ENCODE measurements around the gene SF3A1.

The SF3A1 gene

DNA sequence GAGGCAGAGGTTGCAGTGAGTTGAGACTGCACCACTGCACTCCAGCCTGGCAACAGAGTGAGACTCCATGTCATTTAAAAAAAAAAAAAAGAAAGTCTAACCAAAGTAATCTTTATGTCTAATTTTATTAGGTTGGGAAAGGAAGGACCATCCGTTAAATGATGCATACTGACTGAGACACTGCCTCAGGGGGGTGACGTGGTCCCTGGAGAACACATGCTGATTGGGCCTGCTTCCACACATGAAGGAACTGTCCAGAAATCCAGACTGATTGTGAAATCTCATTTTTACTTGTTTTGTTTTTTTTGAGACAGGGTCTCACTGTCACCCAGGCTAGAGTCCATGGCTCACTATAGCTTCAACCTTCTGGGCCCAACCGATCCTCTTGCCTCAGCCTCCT is 5.5 kb downstream of the SF3A1 start:
- TF ChIP-seq EZH2phosphoT487 (IDR thresholded peaks at IDR 0.05; ENCODE audit: low read length) (no peak), EZH2 (optimal IDR thresholded peaks at IDR 0.05; ENCODE audit: low read depth, low read length) (no peak), CTCF (IDR thresholded peaks at IDR 0.05; ENCODE audit: low read length) (no peak)
- Histone ChIP-seq H3K9me2 (replicated peaks; ENCODE audit: insufficient read depth, low read length) (no peaks in the 10 kb centered on the region), H3F3A (ENCODE audit: insufficient read depth, low read length) (no peaks in the 10 kb centered on the region), H3K4me2 (ENCODE audit: low read depth, low read length) (no peak overlapping the region), H3K27me3 (replicated peaks; ENCODE audit: insufficient read depth, low read length) (no peaks in the 10 kb centered on the region), H3K4me1 (ENCODE audit: low read length) (peaks cover 5% of the 10 kb centered on the region; the same call in 1 of the 2 replicates), H3K9ac (ENCODE audit: low read length) (no peak overlapping the region), H4K20me1 (ENCODE audit: insufficient read depth, low read length) (no peaks in the 10 kb centered on the region), H2AFZ (ENCODE audit: low read length) (no peak overlapping the region), H3K9me3 (replicated peaks; ENCODE audit: insufficient read depth, low read length) (no peaks in the 10 kb centered on the region), H3K4me3 (ENCODE audit: low read length) (no peak overlapping the region), H3K27ac (ENCODE audit: low read length) (no peak overlapping the region), H3K79me2 (ENCODE audit: low read length) (peaks cover 95% of the 10 kb centered on the region), H3K36me3 (replicated peaks; ENCODE audit: insufficient read depth, low read length) (peaks cover 14% of the 10 kb centered on the region)
- DNase-seq: no peak

DNA sequence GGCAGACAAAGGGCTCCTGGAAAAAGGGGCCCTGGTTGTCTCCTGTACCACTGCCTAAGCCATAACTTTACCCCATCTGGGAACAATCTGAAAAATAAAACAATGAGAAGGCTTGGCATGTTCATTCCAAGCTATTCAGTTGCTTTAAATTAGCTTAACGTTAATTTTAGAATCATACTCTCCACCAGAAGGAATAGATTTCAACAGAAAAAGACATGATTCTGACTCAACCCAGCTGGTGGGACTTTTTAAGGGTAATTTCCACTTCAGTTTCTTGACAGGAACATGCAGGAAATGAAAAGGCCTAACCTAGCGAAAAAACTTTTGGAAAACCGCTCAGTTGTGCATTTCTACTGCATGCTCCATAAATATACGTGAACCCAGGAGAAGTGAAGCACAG is 7.9 kb downstream of the SF3A1 start:
- Histone ChIP-seq H2AFZ (ENCODE audit: low read length) (no peak overlapping the region), H3F3A (ENCODE audit: insufficient read depth, low read length) (no peaks in the 10 kb centered on the region), H3K27me3 (replicated peaks; ENCODE audit: insufficient read depth, low read length) (no peaks in the 10 kb centered on the region), H3K27ac (ENCODE audit: low read length) (no peak overlapping the region), H3K9ac (ENCODE audit: low read length) (no peak overlapping the region), H3K79me2 (ENCODE audit: low read length) (peaks cover 75% of the 10 kb centered on the region), H3K4me3 (ENCODE audit: low read length) (no peak overlapping the region), H3K9me3 (replicated peaks; ENCODE audit: insufficient read depth, low read length) (no peaks in the 10 kb centered on the region), H3K4me2 (ENCODE audit: low read depth, low read length) (no peak overlapping the region), H3K36me3 (replicated peaks; ENCODE audit: insufficient read depth, low read length) (peaks cover 25% of the 10 kb centered on the region), H4K20me1 (ENCODE audit: insufficient read depth, low read length) (no peaks in the 10 kb centered on the region), H3K9me2 (replicated peaks; ENCODE audit: insufficient read depth, low read length) (no peaks in the 10 kb centered on the region), H3K4me1 (ENCODE audit: low read length) (no peaks in the 10 kb centered on the region)
- no peak for DNase-seq
- no peak for TF ChIP-seq CTCF (IDR thresholded peaks at IDR 0.05; ENCODE audit: low read length)
- TF ChIP-seq EZH2 (optimal IDR thresholded peaks at IDR 0.05; ENCODE audit: low read depth, low read length): no peak
- TF ChIP-seq EZH2phosphoT487 (IDR thresholded peaks at IDR 0.05; ENCODE audit: low read length): no peak

- H3K4me1 ChIP-seq (ENCODE audit: low read length): no peaks in the 10 kb centered on the region
- no peak overlapping the region for H3K27ac ChIP-seq (ENCODE audit: low read length)
- no peak overlapping the region for H3K4me2 ChIP-seq (ENCODE audit: low read depth, low read length)
- H3F3A ChIP-seq (ENCODE audit: insufficient read depth, low read length): no peaks in the 10 kb centered on the region
- H2AFZ ChIP-seq (ENCODE audit: low read length): no peak overlapping the region
- H3K4me3 ChIP-seq (ENCODE audit: low read length): no peak overlapping the region
- H3K9me2 ChIP-seq (replicated peaks; ENCODE audit: insufficient read depth, low read length): no peaks in the 10 kb centered on the region
- H3K79me2 ChIP-seq (ENCODE audit: low read length): peaks cover 71% of the 10 kb centered on the region
- H4K20me1 ChIP-seq (ENCODE audit: insufficient read depth, low read length): no peaks in the 10 kb centered on the region
- H3K9me3 ChIP-seq (replicated peaks; ENCODE audit: insufficient read depth, low read length): no peaks in the 10 kb centered on the region
- no peak overlapping the region for H3K9ac ChIP-seq (ENCODE audit: low read length)
- H3K27me3 ChIP-seq (replicated peaks; ENCODE audit: insufficient read depth, low read length): no peaks in the 10 kb centered on the region
- DNase-seq: no peak
- H3K36me3 ChIP-seq (replicated peaks; ENCODE audit: insufficient read depth, low read length): peaks cover 25% of the 10 kb centered on the region
- no peak for TF ChIP-seq CTCF (IDR thresholded peaks at IDR 0.05; ENCODE audit: low read length)
Measured at GRCh38 chr22:30348404-30348803, 8.3 kb downstream of the SF3A1 start.
